ENCODE data around the gene MIEF1.

The MIEF1 gene

GRCh38 chr22:39563571-39564428 lies 61.7 kb downstream of the MIEF1 start:
- no peak for FAIRE-seq

- no peak for FAIRE-seq
Measured at GRCh38 chr22:39565414-39565944, 63.4 kb downstream of the MIEF1 start.

DNA sequence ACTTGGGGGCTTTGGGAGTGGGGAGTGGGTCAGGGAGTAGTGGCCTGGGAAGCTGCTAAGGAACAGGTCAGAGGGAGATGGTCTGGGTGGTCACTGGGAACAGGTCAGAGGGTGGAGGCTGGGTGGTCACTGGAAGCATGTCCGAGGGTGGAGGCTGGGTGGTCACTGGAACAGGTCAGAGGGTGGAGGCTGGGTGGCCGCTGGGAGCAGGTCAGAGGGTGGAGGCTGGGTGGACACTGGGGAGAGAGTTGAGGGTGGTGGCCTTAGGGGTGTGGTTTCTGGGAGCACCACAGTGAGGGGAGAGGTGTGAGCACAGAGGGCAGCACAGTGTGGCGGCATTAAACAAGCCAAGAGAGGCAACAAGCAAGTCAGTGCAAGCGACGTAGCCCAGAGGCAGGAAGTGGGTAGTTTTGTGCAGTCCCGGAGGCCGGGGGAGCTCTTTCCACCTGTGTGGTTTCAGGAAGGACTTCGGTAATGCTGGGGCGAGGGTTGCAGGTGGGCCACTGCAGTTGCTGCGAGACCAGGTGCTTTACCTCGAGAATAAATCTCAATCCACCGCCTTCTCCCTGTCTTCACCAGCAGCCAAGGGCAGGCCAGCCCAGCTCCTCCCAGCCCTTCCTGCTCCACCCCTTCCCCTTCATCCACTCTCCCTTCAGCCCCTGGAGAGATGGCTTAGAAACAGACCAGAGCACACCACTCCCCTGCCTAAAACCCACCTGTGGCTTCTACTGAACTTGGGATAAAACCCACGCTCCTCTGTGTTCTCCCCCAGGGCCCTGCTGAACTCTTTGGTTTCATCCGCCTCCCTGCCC lies 65.3 kb downstream of the MIEF1 start:
- no peak for FAIRE-seq
